T-helper 1 cell (primary cell): ENCODE data around the gene CCR6.
"Not testable (repeated sequence)": the region's sequence is repeated elsewhere in the genome, so short reads cannot be mapped to it uniquely, and the experiment has no call there.

ENCODE experiments used
- DNase-seq, 5 donors: peaks; one replicate each; pipeline ENCODE4 v3.0.0-alpha.2; 2012 to 2020

The CCR6 gene

GRCh38 chr6:167146135-167146534, 23.2 kb downstream of the CCR6 start:
- DNase-seq: no peak

- DNase-seq: no peak
Observed at GRCh38 chr6:167146977-167147376, 24.1 kb downstream of the CCR6 start.

- DNase-seq: no peak
Observed at GRCh38 chr6:167148021-167148420, 25.1 kb downstream of the CCR6 start.

GRCh38 chr6:167148997-167149396, 26.1 kb downstream of the CCR6 start:
- DNase-seq: no peak

GRCh38 chr6:167150941-167151549, 28.1 kb downstream of the CCR6 start:
- DNase-seq: peak in 1 of 5 donors; percentile 43

GRCh38 chr6:167151648-167152047, 28.8 kb downstream of the CCR6 start:
- no peak for DNase-seq

- DNase-seq: peak in 1 of 5 donors; percentile 11
Observed at GRCh38 chr6:167152862-167153261, 30.0 kb downstream of the CCR6 start.

GRCh38 chr6:167153521-167153959, 30.6 kb downstream of the CCR6 start:
- no peak for DNase-seq

GRCh38 chr6:167154291-167154690, 31.4 kb downstream of the CCR6 start:
- DNase-seq: no peak

- DNase-seq: no peak
Observed at GRCh38 chr6:167154895-167155294, 32.0 kb downstream of the CCR6 start.

- no peak for DNase-seq
Observed at GRCh38 chr6:167157414-167157813, 34.5 kb downstream of the CCR6 start.

GRCh38 chr6:167157863-167158262, 35.0 kb downstream of the CCR6 start, which contains the start of gene GPR31:
GPR31 (minus strand) TSS chr6:167157980; CDS start chr6:167157831, 149 bp downstream.
- no peak for DNase-seq

- DNase-seq: no peak
Observed at GRCh38 chr6:167161851-167162467, 39.1 kb downstream of the CCR6 start.

GRCh38 chr6:167162591-167162990, 39.7 kb downstream of the CCR6 start:
- no peak for DNase-seq

- no peak for DNase-seq
Observed at GRCh38 chr6:167163476-167164011, 40.6 kb downstream of the CCR6 start.

- no peak for DNase-seq
Observed at GRCh38 chr6:167164261-167164660, 41.4 kb downstream of the CCR6 start.

GRCh38 chr6:167165858-167166471, 43.1 kb downstream of the CCR6 start:
- DNase-seq: no peak

GRCh38 chr6:167167699-167168098, 44.8 kb downstream of the CCR6 start:
- DNase-seq: not testable (repeated sequence)

GRCh38 chr6:167168296-167168695, 45.4 kb downstream of the CCR6 start:
- not testable (repeated sequence) for DNase-seq

- not testable (repeated sequence) for DNase-seq
Observed at GRCh38 chr6:167169867-167170266, 47.0 kb downstream of the CCR6 start.

GRCh38 chr6:167171300-167171699, 48.4 kb downstream of the CCR6 start:
- not testable (repeated sequence) for DNase-seq

- not testable (repeated sequence) for DNase-seq
Observed at GRCh38 chr6:167172011-167172410, 49.1 kb downstream of the CCR6 start.

GRCh38 chr6:167177271-167177670, 54.4 kb downstream of the CCR6 start:
- not testable (repeated sequence) for DNase-seq
